Non-pigmented ciliary epithelial cell (primary cell): ENCODE results near the gene PRR3.
"Not testable (repeated sequence)": the region's sequence is repeated elsewhere in the genome, so short reads cannot be mapped to it uniquely, and the experiment has no call there.

Experiments
- DNase-seq: peaks from one replicate; pipeline ENCODE4 v3.0.0-alpha.2; 2010; ENCODE audit warnings: low read depth

Gene PRR3

DNA sequence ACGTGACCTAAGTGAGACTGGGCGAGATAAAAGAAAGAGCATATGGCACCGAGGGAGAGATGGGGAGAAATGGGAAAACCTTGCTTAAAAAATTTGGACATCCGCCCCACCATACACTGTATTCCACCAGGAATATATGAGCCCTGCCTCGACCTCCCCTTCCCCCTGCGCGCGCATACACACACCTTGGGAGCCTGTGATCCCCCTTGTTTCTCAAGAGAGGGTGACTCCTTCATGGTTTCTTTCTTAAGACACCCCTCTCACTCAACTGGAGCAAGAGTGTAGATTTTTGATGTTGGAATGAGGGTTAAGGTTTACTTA, 14.6 kb downstream of the PRR3 start:
- no peak for DNase-seq

DNA sequence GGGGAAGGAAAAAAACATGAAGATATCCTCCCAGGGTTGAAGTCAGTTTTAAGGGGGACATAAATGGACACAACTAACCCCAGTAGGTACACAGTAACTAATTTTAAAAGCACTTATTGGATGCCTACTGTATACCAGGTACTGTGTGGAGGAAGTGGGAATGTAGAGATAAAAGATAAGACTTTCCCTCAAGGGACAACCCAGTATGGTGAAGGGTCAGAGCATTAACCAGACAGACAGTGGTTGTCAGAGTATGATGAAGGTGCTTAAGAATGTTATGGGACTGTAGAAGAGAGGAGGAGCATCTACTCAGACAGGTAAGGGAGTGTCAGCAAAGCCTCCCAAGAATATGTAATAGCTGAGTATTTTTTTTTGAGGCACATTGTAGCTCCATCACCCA, 15.1 kb downstream of the PRR3 start:
- no peak for DNase-seq

DNA sequence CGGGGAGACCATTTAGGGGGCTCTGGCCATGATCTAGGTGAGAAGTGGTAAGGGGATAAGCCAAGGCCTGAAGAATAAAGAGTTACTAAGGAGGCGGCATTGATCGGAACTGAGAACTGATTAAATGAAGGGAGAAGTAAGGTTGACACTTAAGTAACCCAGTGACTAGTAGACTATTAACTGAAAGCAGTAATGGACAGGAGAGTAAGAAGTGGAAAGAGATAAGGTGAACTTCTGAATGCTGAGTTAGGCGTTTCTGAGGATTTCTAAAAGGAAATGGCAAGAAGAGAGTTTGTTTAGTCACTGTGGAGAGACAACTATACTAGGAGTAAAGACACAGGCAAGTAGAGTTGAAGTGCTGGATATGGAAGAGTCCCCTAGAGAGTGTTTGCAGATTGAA, 16.0 kb downstream of the PRR3 start:
- no peak for DNase-seq

DNA sequence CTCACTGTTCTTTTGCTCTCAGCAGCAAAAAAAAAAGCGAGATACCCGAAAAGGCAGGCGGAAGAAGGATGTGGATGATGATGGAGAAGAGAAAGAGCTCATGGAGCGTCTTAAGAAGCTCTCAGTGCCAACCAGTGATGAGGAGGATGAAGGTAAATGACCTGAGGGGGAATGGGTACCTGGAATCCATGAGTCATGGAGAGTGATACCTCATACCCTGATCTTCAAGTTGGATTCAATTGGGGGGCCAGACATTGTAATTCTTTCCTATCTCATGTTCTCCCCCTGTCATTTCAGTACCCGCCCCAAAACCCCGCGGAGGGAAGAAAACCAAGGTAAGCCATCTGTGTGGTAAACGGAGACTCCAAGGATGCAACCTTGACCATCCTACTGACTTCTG, 21.0 kb downstream of the PRR3 start:
- no peak for DNase-seq

DNA sequence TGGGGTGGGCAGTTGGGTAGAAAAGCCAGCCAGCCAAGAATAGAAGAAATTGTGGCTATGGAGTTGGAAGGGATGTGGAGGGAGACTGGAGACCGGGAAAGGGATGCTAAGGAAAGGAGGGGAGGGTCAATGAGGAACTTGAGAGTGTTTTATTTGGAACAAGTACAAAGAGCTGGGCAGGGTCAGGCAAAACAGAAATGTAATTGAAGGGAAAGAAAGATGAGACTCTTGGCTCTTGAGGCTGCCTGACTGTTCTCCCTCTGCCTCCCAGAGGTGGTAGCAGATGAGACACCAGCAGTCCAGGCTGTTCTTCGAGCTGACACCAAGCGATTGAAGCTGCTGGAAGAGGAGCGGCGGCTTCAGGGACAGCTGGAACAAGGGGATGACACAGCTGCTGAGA, 26.8 kb downstream of the PRR3 start:
- no peak for DNase-seq

DNA sequence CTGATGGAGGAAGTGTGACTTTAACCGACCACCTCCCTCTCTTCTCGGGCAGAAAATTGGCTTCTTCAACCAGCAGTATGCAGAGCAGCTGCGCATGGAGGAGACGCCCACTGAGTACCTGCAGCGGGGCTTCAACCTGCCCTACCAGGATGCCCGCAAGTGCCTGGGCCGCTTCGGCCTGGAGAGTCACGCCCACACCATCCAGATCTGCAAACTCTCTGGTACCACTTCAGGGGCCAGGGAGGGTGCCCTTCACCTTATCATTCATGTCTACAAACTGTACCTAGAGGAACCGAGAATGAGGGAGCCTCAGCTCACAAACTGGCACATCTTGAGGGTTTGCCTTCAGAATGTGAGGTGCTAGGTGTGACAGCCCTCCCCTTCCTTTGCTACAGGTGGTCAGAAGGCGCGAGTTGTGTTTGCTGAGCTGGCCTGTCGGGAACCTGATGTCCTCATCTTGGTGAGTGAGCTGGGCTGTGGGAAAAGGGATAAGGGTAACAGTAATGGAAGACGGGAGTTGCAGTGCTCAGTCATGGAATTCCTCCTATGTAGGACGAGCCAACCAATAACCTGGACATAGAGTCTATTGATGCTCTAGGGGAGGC, 32.8 kb downstream of the PRR3 start:
- no peak for DNase-seq

DNA sequence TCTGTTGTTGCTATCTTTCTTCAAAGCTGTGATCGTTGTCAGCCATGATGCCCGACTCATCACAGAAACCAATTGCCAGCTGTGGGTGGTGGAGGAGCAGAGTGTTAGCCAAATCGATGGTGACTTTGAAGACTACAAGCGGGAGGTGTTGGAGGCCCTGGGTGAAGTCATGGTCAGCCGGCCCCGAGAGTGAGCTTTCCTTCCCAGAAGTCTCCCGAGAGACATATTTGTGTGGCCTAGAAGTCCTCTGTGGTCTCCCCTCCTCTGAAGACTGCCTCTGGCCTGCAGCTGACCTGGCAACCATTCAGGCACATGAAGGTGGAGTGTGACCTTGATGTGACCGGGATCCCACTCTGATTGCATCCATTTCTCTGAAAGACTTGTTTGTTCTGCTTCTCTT, 33.4 kb downstream of the PRR3 start:
- no peak for DNase-seq

DNA sequence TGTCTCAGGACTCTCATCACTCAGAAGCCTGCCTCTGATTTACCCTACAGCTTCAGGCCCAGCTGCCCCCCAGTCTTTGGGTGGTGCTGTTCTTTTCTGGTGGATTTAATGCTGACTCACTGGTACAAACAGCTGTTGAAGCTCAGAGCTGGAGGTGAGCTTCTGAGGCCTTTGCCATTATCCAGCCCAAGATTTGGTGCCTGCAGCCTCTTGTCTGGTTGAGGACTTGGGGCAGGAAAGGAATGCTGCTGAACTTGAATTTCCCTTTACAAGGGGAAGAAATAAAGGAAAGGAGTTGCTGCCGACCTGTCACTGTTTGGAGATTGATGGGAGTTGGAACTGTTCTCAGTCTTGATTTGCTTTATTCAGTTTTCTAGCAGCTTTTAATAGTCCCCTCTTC, 33.9 kb downstream of the PRR3 start:
- DNase-seq, result no peak

DNA sequence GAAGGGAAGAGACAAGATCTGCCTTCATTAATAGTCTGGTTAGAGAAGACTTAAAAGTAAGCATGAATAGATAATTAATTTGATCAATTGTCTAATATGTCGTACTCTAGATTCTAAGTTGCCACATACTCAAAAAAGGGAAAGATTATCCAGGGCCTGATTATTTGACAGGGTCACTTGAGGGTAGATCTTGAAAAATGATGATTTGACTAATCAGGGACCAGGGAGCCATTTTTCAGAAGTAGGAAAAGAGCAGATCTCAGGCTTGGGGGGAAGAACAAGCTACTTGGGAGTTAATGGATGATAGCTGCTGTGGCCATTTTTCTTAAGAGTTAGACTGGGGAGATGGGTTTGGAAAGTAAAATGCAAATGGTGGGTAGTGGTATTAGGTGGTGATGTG, 35.2 kb downstream of the PRR3 start:
- DNase-seq, result no peak

DNA sequence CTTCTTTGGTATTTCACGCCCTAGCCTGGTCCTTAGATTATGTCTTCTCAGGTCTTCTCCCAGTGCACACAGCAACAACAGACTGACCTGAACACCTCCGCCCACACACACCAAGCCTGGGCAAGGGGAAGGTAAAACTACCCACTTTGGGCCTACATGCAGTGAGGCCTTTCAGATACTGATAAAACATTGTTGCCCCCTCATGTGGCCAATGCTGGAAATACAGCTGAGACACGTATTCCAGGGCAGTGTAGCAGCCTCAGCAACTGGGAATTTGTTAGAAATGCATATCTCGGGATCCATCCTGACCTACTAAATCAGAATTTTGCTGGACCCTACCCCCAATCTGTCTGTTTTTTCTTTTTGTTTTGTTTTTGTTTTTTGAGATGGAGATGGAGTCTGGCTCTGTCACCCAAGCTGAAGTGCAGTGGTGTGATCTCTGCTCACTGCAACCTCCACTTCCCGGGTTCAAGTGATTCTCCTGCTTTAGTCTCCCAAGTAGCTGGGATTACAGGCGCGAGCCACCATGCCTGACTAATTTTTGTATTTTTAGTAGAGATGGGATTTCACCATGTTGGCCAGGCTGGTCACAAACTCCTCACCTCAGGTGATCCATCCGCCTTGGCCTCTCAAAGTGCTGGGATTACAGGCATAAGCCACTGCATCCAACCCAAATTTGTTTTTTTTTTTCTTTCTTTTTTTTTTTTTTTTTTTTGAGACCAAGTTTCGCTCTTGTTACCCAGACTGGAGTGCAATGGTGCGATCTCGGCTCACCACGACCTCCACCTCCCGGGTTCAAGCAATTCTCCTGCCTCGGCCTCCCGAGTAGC, 40.4 kb downstream of the PRR3 start:
- DNase-seq, result not testable (repeated sequence)

DNA sequence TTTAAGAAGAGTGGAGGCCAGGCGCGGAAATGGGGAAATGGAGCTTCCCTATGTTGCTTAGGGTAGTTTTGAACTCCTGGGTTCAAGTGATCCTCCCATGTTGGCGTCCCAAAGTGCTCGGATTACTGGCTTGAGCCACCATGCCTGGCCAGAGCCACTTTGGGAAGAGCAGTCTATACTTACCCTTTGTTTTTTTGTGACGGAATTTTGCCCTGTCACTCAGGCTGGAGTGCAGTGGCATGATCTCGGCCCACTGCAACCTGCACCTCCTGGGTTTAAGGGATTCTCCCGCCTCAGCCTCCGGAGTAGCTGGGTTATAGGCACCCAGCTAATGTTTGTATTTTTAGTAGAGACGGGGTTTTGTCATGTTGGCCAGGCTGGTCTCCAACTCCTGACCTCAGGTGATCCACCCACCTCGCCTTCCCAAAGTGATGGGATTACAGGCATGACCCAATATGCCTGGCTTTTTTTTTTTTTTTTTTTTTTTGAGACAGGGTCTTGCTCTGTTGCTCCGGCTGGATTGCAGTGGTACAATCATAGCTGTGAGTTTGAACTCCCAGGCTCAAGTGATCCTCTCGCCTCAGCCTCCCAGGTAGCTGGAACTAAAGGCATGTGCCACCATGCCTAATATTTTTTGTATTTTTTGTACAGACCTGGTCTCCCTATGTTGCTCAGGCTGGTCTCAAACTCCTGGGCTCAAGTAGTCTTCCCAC, 42.0 kb downstream of the PRR3 start:
- no peak for DNase-seq

DNA sequence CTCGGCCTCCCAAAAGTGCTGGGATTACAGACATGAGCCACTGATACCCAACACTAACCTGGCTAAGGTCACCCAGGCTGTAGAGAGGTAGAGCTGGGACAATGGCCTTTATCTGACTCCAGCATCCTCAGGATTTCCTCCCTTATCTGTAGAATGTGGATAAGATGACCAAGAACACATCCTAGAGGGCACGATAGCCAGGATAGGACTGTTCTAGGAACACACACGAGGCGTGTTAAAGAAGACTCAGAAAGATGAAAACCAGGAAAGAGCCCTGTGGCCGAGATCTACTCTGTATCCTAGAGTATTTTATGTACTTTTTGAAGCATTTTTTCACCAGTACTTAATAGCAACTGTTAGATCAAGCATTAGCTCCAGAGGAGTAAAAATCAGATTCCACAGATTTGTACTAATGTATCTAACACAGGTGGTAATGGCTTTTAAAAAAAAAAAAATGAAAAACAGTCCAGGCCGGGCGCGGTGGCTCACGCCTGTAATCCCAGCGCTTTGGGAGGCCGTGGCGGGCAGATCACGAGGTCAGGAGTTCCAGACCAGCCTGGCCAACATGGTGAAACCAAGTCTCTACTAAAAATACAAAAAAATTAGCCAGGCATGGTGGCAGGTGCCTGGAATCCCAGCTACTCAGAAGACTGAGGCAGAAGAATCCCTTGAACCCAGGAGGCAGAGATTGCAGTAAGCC, 42.7 kb downstream of the PRR3 start:
- DNase-seq, result no peak

DNA sequence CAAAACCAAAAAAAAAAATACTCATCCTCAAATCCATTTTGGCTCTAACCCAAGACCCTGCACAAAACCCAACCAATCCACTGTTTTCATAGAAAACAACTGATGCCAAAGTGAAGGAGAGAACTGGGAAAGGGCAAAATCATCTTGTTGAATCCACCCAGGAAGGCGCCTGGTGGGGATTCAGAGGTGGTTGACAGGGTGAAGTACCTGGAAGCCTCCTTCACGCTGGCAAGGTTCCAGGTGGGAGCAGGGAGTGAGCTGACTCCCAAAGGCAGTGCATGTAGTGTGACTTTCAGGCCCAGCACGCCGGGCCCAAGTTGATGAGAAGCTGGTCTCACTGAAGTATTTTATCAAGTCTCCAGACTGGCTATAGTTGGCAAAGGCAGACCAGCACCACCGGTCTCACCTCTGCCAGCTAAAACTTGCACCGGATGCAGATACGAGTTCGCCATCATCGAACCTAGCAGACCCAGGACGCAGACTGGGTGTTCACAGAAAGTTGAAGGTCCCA, 43.4 kb downstream of the PRR3 start:
- no peak for DNase-seq

DNA sequence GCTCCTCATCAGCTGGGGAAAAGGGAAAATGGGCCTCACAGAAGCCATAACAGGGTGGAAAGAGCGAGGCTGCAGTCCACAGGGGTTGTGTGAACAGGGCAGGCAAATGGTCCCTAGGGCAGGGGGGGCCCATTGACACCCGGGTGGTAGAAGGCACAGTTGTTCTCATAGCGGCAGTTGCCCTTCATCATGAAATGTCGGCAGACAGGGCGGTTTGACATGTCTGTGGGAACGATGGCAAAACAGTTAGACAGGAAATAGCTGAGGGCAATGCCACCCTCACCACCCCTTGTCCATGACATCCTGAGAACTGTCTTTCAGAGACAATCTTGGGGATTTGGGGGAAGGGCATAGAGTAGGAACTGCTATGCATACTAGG, 44.3 kb downstream of the PRR3 start:
- DNase-seq, result no peak

DNA sequence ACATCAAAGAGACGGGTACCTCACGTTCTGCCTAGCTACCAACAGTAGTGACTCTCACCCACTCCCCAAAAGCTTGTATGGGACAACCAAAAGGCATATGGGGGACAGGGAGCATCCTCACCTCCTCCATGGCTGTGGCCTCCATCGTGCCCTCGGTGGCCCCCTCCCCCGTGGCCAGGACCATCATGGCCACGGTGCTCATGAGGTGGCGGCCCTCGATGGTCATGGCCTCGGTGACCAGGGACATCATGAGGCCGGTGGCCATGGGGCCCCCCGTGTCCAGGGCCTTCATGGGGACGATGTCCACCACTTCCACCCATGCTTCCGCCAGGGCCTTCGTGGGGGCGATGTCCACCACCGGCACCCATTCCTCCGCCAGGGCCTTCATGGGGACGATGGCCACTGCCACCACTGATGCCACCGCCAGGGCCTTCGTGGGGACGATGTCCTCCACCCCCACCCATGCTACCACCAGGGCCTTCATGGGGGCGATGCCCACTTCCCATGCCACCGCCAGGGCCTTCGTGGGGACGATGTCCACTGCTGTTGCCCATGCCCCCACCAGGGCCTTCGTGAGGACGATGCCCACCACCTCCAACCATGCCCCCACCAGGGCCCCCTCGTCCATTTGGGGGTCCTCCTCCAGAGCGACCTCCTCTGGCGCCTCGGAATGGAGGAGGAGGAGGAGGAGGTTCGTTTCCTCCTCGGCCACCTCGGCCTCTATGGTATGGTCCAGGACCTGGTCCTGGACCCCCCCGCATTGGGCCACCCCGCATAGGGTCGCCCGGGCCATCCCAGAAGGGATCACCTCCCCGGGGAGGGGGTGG, 44.9 kb downstream of the PRR3 start:
- no peak for DNase-seq

DNA sequence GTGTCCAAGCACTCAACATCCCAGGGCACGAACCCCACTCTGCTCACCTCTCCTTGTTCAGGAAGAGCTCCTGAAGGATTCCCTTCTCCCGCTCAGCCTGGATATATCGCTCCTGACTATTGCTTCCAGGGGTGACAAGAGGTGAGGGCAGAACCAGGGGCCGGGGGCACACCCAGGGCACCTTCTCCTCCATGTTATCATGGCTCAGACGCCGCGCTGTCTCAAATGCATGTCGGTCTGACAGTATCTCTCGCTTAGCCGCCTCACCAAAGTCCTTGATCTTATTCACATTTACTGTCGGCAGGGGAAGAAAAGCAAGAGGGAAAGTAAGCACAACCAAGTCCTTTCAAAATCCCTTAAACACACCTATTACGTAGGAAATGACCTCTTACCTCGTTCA, 46.9 kb downstream of the PRR3 start:
- DNase-seq, result no peak

DNA sequence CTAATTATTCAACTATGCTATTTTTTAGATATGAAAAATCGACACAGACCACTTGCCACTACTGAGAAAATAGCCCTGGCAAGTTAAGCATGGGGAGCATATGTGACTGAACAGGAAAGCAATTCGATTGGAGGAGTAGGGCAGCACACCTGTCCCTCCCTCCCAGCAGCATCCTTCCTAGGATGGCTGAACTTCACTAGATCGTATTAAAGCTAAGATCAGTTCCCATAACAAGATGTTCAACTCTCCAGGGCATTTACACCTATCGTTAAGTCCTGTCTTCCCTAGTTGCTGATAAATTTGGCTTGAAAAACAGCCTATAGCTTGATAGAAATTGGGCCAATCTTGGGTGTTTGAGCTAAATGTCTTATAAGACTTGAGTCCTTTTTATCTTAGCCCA, 53.0 kb downstream of the PRR3 start:
- DNase-seq, result no peak

DNA sequence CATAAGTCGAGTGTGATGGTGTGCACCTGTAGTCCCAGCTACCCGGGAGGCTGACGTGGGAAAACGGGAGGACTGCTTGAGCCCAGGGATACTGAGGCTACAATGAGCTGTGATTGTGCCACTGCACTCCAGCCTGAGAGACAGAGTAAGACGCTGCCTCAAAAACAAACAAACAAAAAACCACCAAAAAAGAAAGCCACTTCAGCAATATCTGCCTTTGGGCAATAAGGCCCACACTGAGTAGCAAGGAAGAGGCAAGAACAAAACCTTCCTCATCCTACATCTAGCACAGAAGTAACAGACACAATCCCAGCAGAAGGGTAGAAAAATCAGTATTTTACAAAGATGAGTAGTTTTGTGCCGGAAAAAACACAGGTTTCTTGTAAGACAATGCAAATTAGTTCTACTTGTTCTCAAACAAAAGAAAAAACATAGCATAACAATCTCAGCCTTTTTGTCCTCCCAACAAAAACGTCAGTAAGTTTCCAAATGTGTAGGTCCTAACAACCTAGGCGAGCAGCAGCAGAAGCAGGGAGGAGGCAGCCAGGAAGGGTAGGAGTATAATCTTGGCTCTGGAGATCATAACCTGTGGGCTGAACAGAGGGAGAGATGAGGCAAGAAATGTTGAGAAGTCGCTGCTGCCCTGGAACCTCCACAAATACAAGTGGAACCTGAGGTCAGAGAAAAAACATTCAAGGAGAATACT, 54.2 kb downstream of the PRR3 start:
- DNase-seq, result no peak

DNA sequence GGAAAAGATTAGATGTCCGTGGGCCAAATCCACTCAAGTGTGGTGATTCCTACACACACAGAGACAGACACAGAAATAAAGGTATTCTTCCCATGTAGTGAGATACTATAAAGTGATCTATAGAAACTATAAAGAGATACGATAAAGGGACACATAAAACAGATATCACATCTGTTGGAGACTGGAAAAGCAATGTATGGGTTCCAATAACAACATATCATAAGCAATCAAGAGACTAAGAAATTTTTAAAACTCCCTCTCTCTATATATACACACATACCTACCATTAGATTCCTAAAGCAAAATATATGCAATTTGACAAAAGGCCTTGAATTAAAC, 54.7 kb downstream of the PRR3 start:
- DNase-seq, result no peak

DNA sequence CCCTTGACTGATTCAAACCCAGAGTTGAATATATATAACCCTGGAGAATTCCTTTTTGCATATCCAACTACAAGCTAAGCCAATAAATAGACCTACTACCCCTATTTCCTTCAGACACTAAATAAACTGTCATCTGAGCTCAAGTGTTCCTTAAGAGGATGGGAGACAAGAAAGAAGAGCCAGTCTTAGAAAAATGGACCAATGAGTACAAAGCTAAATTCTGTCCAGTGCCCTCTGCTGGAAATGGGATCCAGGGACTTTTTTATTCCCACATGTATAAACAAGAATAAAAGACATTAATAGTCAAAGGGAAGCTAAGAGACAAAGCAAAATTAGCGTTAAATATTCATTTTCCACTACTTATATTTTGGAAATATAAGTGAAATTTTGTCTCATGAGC, 55.1 kb downstream of the PRR3 start:
- DNase-seq, result no peak

DNA sequence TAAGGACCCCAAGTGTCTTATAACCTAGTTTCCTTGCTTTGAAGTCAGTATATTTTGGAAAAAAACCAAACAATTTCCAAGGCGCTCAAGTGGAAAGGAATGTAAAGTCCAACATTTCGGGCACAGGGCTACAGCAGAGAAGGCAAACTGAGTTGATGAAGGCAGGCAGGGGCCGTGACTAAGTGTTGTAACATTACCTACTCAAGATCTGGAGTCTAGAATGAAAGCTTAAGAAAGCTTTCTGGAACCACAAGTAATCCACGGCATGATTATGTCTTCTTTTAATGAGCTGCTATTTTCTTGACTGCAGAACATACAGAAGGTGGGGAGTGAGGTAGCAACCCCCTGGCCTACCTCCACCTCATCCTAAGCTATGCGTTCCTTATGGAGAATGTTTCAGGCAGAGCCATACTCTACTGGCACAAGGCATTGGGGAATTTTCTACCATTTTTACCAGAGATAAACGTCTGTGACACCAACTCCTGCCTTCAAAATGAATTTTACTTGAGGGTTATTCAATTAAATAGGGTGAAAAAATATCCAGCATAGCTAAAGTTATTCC, 55.7 kb downstream of the PRR3 start:
- no peak for DNase-seq
